Measurements from ENCODE around the gene PRKAG2. TPM values are rescaled to one million over a fixed set of nuclear protein-coding genes. Genes with fewer than 3 reads are reported as not detected.
A peak's percentile ranks its signal among the peaks of the same experiment; 100 is the strongest.

Gene PRKAG2
- total RNA-seq, 1 donor from 2014 or later, result 14.2 TPM

DNA sequence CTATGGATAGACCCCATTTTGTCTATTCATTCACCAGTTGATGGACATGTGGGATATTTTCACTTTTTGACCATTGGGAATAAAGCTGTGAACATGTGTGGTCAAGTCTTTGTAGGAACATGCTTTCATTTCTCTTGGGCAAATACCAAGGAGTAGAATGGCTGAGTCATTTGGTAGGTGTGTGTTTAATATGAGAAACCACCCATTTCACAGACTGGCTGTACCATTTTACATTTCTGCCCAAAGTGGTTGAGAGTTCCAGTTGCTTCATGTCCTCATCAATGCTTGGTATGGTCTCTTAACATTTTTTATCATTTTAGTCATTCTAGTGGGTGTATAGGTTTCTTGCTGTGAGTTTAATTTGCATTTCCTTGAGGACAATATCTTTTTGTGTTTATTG lies 232.4 kb downstream of the PRKAG2 start:
- DNase-seq, result no peak

DNA sequence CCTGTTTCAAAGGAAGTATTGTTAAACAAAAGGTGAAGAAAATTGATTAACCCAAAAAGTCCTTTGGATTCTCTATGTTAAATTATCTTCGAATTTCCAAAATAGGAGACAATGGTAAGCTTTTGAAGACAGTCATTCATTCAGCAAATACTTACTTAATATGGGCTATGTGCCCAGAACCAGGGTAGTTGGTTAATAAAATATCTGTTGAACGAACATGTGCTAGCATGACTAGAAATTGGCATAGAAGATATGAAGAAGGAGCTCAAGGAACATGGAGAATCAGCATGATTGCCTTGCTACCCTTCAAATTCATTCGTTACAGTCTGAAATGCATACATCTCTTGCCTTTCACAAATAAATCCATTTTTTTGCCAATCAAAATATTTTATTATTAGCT lies 234.2 kb downstream of the PRKAG2 start:
- no peak for DNase-seq

DNA sequence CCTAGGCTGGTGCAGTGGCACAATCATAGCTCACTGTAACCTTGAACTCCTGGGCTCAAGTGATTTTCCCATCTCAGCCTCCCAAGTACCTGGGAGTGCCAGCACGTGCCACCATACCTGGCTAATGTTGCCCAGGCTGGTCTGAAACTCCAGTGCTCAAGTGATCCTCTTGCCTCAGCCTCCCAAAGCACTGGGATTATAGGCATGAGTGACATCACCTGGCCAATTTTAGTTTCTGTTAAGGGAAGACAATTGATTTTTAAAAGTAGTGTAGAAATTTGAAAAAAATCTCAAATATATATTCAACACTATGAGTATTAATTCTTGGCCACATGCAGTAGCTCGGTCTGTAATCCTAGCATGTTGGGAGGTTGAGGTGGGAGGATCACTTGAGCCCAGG lies 235.3 kb downstream of the PRKAG2 start:
- no peak for DNase-seq

DNA sequence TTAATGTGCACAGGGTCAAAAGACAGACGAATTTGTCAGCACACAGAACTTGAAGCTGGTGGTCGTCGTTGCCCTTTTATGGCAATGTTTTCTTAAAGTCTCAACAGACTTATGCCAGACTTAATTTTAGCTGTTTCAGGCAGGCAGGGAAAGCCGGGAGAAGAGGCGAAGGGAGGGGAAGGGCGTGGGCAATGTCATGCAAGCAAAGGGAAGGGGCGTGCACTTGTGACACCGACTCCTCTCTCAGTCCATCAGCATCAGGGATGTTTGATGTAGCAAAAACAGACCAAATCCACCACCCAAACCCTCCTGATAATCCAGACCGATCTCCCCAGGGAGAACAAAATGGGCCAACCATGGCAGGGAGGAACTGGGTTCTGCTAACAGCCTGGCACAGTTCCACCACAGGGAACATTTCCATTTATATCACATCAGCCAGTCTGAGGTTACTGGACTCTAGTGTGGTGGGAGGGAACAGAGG lies 239.1 kb downstream of the PRKAG2 start:
- DNase-seq, result no peak

DNA sequence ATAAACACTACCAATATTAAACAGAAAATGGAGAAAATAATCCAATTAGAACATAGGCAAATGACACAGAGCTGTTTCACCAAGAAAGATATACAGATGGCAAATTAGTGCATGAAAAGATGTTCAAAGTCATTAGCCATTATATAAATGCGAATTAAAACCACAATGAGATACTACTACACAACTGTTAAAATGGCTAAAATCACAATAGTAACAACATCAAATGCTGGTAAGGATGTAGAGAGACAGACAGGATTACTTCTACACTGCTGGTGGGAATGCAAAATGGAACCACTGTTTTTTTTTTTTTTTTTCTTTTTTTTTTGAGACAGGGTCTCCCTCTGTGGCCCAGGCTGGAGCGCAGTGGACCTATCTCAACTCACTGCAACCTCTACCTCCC lies 242.3 kb downstream of the PRKAG2 start:
- DNase-seq, result no peak

DNA sequence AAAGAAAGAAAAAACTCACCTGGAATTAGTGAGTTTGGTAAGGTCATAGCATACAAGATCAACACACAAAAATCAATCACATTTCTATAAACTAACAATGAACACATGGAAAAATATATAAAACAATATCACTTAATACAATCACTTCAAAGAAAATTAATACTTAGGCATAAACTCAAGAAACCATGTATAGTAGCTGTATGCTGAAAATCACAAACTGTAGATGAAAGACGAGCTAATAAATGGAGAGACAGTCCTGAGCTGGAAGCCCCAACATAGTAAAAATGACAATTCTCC lies 243.5 kb downstream of the PRKAG2 start:
- DNase-seq, result no peak

DNA sequence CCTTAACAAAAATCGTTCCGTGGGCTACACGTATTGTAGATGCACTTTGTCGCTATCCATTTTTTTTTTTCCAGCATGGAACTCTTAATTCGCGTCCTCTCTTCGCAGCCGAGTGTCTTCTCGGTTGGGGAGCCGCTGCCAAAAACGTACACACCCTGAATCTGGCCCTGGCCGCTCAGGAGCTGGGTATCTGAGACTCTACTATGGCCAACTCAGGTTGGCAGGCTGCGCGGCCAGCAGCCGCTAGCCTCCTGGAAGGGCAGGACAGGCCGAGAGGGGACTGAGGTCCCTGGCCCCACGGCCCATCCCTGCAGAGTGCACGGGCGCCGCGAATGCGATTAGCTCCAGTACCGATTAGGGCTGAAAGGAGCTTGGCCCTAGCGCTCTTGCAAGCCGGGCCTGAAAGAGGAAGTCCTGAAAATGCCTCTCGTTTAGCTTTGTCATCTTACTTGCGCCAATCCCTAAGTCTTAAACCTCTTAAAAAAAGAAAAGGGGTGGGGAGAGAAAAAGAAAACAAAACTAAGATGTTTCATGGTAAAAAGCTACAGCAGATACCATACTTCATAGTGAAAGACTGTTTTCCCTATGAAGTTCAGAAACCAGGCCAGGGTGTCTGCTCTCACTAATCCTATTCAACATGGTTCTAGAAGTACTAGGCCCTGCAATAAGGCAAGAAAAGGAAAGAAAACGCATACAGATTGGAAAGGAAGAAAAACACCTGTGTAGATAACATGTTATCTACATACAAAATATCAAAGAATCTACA lies 244.0 kb downstream of the PRKAG2 start:
- peak; percentile 26 for DNase-seq

DNA sequence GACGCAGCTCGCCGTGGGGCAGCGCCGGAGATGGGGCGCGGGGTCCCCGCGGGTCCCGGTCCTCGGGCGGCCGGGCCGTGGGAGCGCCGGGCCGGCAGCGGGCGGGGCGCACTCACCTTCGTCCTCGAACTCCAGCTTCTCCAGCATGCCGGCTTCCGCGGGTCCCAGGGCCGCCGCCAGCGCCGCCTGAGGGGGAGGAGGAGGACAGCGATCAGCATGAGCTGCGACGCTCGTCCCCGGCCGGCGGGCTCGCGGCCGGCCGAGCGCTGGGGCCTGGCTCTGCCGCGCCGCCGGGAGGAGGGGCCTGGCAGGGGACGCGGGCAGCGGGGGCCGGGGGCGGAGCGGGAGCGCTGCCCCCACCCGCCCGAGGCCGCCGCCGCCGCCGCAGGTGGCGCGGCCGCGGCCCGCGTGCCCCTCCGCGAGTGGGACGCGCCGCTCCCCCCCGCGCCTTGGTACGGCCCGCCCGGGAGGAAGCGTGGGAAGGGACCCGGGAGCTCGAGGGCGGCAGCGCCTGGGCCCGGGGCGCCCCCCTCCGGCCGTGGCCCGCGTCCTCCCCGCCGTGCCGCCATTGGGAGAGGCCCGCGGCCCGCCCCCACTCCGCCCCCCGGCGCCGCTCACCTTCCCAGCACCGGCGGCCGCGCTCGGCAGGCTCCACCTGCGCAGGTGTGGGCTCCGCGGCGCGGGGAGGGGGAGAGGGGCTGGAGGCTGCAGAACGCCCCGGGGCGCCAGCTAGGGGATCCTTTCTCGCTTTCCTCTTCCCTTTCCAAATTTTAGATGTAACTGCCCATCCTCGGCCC lies 244.8 kb downstream of the PRKAG2 start:
- peak; percentile 80 for DNase-seq

DNA sequence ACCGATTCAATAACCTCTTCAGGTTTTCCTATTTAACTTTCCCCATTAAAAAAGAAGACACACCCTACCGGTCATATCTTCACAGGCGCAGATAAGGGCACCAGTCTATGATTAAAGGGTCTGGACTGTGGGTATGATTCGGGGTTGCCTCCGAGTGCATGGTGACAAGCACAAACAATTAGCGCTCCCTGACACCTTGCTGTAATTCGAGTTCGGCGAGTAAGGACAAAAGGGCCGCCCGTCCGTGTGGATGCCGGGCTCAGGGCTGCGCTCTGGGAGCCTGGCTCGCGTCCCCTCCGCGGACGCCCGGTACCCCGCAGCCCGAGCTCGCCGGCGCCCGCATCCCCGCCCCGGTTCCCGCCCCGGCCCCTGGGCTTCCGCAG lies 245.4 kb downstream of the PRKAG2 start:
- DNase-seq, result peak; percentile 32

DNA sequence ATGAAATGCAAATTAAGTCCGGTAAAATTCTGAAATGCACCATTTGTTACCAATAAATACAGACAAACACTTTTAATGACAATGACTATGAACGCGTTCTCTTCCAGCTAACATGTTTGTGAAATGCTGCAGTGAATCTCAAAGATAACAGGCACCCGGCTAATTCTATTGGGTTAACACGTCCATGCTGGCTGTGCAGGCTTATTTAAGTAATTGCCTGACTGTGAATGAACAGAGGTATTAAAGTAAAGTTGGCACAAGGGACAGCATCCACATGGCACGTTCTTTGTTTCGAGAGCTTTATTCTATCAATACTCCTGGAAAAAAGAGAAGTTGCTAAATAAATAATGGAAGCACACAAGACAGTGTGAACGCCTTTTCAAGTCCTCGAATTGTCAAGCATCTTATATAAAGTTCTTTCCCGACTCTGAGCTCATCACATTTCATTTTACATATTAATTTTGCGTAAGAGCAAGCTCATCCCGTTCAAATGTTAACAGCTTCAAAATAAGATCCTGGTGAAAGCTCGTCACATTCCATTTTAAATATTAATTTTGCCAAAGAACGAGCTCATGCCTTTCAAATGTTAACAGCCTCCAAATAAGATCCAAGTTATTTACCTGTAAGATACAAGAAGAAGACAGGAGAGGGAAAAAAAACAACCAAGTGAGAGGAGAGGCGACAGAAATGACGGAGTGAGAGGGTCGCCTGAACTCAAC lies 245.9 kb downstream of the PRKAG2 start:
- peak; percentile 22 for DNase-seq

DNA sequence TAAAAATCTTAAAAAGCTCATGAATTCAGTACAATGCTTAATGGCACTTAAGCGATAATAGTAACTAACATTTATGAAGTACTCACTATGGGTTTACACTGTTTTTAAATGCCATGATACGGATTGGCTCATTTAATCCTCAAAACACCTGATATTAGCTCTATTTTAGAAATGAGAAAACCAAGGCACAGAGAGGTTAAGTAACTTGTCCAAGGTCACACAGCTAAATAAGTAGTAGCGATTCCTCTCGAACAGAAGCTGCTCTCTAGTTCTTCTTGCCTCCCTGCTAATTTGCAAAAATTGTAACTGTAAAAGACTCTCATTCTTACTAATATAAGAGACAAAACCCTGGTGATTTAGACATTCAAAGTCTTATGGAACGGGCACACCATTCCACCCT lies 246.6 kb downstream of the PRKAG2 start:
- no peak for DNase-seq

DNA sequence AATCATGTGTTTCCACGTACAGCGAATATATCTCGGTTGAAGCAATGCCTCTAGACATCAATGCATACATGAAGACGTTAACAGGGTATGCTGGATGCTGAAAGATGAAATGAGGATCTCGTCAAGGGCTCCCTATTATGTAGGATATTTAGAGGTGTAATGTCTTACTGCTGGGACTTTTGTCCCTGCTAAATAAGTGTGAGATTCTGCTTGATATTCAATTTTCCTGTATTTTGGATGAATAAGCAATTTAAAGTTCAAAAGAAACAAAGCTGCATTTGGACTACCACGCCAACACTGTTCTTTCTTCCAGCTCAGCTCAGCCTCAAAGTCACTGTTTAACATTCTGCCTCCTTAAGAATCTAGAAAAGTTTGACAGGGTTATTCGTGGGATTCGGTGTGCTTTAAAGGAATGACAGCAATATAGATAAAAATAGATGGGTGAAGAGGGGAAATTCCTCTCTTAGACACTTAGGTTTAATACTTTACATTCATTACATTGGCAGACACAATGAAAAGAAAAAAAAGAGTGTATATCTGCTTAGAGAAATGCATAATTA lies 247.1 kb downstream of the PRKAG2 start:
- DNase-seq, result no peak

DNA sequence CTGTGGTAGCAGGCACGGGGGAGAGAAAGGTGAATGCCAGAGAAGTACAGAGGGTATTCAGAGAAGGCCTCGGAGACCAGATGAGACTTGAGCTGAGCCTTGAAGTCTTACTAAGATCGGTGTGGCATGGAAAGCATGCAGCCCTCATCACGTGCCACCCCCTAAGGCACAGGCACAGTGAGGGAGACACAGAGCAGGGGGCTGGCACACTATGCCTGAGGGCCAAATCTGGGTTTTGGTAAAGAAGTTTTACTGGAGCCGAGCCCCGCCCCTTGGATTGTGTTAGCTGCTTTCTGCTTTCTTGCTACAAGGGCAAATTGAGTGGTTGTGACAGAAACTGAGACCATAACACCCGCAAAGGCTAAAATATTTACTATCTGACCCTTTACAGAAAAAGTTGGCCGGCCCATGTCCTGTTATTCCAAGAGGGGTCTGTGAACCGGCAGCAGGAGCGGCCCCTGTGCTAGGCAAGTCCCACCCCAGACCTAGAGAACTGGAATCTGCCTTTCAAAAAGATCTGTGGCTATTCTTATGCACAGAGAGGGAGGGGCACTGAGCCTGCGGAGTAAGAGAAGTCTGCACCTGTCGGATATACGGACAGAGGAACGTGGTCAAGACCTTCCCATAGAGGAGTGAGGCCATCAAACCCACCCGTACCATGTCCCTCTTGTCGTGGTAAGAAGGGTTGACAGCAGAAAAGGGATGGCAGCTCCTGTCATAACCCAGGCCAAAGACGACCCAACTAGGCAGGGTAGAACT lies 247.9 kb downstream of the PRKAG2 start:
- DNase-seq, result peak; percentile 32

DNA sequence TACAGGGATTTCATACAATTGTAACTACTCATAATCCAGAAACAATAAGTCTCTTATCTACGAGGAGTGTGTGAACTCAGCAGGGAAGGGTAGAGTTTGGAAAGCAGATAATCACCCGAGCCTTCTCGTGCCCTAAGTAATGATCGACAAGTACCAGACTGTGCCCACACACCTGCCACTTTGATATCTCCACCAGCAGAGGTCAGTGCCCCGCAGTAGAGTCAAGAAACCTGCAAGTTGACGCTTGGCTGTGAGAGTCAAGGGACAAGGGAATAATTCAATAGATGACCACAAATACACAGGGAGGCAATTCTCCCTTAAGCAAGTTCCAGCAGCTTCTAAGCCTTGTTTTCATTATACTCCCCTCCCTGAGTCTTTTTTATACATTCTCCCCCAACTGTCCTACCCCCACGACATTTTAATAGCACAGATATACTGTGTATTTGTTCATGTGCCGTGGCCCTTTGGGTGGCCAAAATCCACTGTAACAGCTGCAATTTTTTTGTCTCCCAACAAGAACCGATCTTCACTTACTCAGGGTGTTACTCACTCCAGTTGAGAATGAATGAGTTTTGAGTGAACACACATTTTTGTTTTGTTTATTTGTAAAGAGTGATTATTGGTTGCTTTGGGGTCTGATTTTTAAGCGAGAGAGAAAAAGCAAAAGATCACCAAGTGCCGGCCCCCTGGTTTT lies 250.3 kb downstream of the PRKAG2 start:
- DNase-seq, result peak; percentile 55

DNA sequence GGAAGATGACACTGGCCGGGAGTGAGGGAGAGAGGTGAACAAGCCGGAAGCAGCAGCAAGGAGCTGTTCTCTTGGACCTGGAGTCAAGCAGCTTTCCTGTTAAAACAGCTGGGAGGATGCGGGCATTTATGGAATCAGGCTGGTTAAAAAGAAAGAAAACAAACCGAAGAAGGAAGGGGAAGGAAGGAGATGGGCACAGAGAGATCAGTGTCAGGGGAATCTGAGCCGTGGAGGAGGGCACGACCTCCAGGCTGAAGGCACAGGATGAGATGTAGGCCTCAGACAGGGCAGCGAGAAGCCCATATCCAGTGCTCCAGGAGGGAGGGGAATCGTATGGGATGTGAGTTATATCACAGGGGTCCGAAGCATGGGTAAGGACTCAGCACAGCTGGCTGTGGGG lies 251.3 kb downstream of the PRKAG2 start:
- DNase-seq, result no peak

DNA sequence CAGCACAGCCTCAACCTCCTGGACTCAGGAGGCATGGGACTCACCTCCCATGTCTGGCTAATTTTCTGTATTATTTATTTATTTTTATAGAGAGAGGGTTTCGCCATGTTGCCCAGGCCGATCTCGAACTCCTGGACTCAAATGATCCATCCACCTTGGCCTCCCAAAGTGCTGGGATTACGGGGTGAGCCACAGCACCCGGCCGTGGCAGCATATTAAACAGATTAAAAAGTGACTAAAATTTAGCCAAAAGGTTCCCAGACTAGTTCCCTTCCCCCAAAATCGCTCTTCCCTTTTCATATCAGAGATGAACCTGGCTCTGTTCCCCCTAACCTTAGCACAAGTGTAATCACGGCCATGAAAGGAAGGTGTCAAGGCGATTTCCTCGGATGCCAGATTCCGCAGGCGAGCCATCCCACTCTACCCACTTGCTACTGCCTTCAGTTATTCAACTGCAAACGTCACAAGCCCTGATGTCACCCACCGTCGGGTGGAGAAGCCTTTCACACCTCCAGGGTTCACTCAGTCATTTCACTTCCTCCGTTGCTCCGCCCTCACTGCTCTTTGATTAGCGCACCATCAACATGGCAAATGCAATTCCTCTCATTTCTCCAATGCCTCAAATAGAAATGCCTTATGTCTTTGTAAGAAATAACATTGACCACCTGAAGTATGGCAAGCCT lies 252.5 kb downstream of the PRKAG2 start:
- DNase-seq, result no peak

DNA sequence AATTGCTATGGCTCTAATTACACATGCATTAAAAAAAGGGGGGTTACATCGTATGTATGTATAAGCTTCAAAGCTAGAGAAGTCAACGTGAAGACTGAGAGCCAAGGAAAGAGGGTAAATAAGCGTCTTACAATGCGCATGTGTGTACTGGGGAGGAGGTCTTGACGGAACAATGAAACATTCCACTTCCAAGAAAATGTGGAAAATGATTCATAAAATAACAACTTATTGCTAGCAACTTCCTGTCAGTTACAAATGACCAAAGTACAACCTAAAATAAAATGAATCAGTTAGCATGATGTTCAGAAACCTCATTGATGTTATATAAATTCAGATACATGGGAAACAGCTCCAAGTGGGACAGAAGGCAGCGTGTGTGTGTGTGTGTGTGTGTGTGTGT lies 253.1 kb downstream of the PRKAG2 start:
- no peak for DNase-seq

DNA sequence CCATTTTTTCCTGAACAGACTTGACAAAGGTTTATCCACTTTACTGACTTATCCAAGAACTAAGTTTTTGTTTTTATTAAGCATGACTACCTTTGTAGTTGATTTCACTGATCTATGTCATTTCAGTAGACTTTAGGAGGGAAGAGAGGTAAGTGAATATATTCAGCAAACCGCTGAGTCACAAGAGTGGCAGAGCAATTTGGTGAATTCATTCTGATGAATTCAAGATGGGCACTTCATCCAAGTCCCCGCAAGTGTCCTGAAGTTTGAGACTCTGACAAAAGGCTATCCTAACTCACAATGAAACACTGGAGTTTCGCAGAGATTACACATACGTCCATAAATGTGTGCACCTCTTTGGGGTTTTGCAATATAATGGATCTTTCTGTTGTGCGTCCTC lies 255.0 kb downstream of the PRKAG2 start:
- DNase-seq, result no peak

DNA sequence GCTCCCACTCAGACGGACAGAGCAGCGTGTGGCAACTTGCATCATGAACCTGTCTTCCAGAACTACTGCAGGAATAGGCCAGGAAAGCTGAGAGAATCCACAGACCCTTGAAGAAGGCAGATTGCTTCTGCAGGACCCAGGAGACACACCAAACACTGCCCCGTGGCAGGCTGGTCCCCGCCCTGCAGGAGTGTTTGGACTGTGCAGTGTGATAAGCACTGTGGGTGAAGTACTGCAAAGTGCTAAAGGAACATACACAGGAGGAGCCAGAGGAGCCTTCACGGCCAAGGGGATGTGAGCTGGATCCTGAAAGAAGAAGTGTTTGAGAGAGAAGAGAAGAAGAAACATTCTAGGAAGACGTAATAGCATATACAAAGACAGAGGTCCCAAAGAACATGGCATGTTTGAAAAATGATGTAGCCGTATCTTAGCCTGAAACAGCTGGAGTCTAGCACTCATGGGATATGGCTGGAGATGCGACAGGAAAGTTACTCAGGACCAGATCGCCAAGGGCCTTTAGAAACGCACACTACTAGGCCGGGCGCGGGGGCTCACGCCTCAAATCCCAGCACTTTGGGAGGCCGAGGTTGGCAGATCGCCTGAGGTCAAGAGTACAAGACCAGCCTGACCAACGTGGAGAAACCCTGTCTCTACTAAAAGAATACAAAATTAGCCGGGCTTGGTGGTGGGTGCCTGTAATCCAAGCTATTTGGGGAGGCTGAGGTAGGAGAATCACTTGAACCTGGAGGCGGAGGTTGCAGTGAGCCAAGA lies 260.3 kb downstream of the PRKAG2 start:
- DNase-seq, result no peak

DNA sequence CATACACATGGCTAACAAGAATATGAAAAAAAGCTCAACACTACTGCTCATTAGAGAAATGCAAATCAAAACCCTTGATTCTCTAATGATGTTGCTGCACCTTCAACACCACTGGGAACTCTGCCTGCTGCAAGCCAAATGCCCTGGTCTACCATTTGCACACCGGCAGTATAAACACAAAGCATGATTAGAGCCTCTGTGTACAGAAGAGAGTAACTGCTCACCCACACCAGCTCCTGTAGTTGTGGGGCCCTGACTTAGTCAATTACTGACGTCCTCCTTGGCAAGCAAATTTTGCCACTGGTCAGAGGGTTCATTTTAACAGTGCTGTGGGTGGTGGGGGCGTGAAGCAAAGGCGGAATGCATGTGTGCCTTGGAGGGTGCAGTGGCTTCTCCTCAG lies 261.1 kb downstream of the PRKAG2 start:
- DNase-seq, result no peak
